Measurements from ENCODE around the gene ZC3H4. TPM values are rescaled to one million over a fixed set of nuclear protein-coding genes. Genes with fewer than 3 reads are reported as not detected.

ZC3H4 gene
- total and polyA plus RNA-seq, 9 of the 15 experiments (the other 6 are each of a cell fraction or from before 2014, with no cell fraction given), result 2.2 to 75.6 (median 18.3) TPM

- no peak for TF ChIP-seq ZNF444 (CRISPR knock-in tag; IDR thresholded peaks at IDR 0.05)
- no peak for TF ChIP-seq ZFP36 (IDR thresholded peaks at IDR 0.05; ENCODE audit: low read depth, low read length, partially characterized antibody)
- TF ChIP-seq TCF7L2 (IDR thresholded peaks at IDR 0.05; ENCODE audit: low read depth, low read length), result 0 out of 2 replicates have a peak, but pooled peaks have one; percentile 5
- TF ChIP-seq MEIS2 (IDR thresholded peaks at IDR 0.05; ENCODE audit: partially characterized antibody), result peak; percentile 14
- TF ChIP-seq, protein P1, sequence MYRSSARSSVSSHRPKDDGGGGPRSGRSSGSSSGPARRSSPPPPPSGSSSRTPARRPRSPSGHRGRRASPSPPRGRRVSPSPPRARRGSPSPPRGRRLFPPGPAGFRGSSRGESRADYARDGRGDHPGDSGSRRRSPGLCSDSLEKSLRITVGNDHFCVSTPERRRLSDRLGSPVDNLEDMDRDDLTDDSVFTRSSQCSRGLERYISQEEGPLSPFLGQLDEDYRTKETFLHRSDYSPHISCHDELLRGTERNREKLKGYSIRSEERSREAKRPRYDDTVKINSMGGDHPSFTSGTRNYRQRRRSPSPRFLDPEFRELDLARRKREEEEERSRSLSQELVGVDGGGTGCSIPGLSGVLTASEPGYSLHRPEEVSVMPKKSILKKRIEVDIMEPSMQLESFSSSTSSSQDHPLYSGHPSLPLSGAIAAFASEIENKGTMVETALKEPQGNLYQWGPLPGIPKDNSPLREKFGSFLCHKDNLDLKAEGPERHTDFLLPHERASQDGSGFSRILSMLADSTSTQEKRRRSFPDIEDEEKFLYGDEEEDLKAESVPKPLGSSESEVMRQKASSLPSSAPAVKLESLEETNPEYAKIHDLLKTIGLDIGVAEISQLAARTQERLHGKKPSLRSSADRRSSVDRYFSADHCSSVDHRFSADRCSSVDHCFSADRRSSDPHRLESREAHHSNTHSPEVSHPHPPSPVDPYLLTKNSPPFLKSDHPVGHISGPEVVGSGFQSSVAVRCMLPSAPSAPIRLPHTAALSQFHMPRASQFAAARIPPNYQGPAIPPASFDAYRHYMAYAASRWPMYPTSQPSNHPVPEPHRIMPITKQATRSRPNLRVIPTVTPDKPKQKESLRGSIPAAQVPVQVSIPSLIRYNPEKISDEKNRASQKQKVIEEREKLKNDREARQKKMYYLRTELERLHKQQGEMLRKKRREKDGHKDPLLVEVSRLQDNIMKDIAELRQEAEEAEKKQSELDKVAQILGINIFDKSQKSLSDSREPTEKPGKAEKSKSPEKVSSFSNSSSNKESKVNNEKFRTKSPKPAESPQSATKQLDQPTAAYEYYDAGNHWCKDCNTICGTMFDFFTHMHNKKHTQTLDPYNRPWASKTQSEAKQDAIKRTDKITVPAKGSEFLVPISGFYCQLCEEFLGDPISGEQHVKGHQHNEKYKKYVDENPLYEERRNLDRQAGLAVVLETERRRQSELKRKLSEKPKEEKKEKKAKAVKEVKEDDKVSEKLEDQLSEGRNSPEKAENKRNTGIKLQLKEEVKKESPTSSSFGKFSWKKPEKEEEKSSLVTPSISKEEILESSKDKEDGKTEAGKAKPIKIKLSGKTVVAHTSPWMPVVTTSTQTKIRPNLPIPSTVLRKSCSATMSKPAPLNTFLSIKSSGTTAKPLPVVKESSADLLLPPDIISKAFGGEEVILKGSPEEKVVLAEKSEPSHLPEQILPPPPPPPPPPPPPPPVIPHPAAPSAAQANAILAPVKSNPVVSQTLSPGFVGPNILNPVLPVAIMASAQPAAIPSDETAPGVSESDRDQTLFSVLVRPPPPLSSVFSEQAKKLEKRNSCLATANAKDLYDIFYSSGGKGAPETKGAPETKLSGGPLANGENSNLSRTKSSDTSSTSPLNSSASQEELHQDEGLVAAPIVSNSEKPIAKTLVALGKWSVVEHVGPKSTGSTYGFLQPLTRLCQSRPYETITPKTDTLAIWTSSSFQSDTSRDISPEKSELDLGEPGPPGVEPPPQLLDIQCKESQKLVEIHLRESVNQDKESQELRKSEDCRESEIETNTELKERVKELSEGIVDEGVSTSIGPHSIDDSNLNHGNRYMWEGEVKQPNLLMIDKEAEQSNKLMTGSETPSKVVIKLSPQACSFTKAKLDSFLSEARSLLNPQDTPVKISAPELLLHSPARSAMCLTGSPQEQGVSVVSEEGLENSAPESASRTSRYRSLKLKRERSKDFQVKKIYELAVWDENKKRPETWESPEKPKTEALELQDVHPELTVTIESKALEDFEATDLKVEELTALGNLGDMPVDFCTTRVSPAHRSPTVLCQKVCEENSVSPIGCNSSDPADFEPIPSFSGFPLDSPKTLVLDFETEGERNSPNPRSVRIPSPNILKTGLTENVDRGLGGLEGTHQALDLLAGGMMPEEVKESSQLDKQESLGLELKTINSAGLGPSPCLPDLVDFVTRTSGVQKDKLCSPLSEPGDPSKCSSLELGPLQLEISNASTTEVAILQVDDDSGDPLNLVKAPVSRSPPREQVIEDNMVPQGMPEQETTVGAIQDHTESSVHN (IDR thresholded peaks at IDR 0.05; ENCODE audit: borderline replicate concordance in 1 of 2, low read depth in 1 of 2), result no peak
- no peak for TF ChIP-seq NFATC3 (IDR thresholded peaks at IDR 0.05)
- TF ChIP-seq HOXB6 (CRISPR knock-in tag; IDR thresholded peaks at IDR 0.05; ENCODE audit: borderline replicate concordance), result no peak
- TF ChIP-seq, protein P2, sequence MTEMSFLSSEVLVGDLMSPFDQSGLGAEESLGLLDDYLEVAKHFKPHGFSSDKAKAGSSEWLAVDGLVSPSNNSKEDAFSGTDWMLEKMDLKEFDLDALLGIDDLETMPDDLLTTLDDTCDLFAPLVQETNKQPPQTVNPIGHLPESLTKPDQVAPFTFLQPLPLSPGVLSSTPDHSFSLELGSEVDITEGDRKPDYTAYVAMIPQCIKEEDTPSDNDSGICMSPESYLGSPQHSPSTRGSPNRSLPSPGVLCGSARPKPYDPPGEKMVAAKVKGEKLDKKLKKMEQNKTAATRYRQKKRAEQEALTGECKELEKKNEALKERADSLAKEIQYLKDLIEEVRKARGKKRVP (CRISPR knock-in tag; IDR thresholded peaks at IDR 0.05), result no peak
- TF ChIP-seq ZFX (CRISPR knock-in tag; IDR thresholded peaks at IDR 0.05), result 0 out of 2 replicates have a peak, but pooled peaks have one; percentile 44
- no peak for TF ChIP-seq ZEB2 (IDR thresholded peaks at IDR 0.05)
- peak in 1 of 2 experiments; percentile 54; a peak in 1 of 4 replicates for TF ChIP-seq HDAC1 (IDR thresholded peaks at IDR 0.05)
- no peak for TF ChIP-seq ZNF75A (CRISPR knock-in tag; IDR thresholded peaks at IDR 0.05)
- no peak for TF ChIP-seq ZNF197 (CRISPR knock-in tag; IDR thresholded peaks at IDR 0.05; ENCODE audit: low read depth)
- no peak for TF ChIP-seq STAT5B (CRISPR knock-in tag; IDR thresholded peaks at IDR 0.05)
- TF ChIP-seq ETV5 (CRISPR knock-in tag; IDR thresholded peaks at IDR 0.05; ENCODE audit: low read depth), result peak; percentile 53; the same call in 1 of the 2 replicates
Measured at GRCh38 chr19:47035127-47036096, 78.2 kb downstream of the ZC3H4 start (continued).
